ENCODE results near the gene CD44. TPM values are rescaled to one million over a fixed set of nuclear protein-coding genes. Genes with fewer than 3 reads are reported as not detected.

The CD44 gene
- total RNA-seq, 1 donor from 2014 or later, result 14.0 TPM

DNA sequence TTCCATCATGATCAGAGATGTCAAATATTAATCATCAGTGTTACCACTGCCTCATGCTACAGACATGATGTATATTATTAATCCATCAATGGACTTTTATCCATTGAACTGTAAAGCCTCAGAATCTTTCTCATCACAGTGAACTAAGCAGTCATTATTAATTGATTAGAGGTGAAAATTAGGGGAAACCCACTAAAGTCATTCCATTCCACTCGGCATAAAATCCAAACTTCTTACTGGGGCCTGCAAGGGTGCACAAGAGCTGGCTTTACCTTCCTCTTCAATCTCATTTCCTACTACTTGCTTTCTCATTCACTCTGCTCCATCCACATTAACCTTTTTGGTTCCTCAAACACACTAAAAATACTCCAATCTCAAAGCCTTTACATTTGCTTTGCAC lies 7.9 kb upstream of the CD44 start:
- no peak overlapping the region for H3K4me3 ChIP-seq

DNA sequence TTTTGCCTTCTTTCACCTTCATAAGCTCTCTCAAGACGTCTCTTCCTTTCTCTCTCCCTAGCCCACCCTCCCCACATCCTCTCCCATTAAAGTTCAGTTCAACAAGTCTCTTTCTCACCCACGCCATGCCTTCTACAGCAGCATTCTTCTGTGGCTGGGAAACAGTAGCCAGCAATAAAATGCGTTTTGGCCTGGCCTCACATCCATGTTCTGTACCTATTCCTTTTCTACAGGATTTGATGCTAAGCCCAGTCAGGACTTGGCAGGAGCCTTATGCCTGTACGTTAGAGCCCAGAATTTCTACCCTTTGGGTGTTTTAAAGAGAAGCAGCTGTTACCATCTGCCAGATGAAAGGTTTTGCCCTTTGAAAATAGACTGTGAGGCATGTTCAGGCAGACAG lies 7.1 kb upstream of the CD44 start:
- H3K27ac ChIP-seq (replicated peaks), result no peak overlapping the region
- intact Hi-C loops (cut with micrococcal nuclease), result no loop called here
- no peaks in the 10 kb centered on the region for H3K4me1 ChIP-seq
- H3K27me3 ChIP-seq (ENCODE audit: low read depth), result peaks cover 3% of the 10 kb centered on the region
- H3K9me3 ChIP-seq (replicated peaks), result no peaks in the 10 kb centered on the region
- TF ChIP-seq CTCF (IDR thresholded peaks at IDR 0.05; ENCODE audit: borderline replicate concordance), result no peak
- H3K36me3 ChIP-seq, result no peaks in the 10 kb centered on the region
- no peak overlapping the region for H3K4me3 ChIP-seq
- no peak for DNase-seq

More for the DNA sequence above, 7.9 kb upstream of the CD44 start:
- peaks cover 5% of the 10 kb centered on the region for H3K27me3 ChIP-seq (ENCODE audit: low read depth)
- H3K36me3 ChIP-seq, result no peaks in the 10 kb centered on the region
- intact Hi-C loops (cut with micrococcal nuclease), result no loop called here
- H3K27ac ChIP-seq (replicated peaks), result no peak overlapping the region
- no peaks in the 10 kb centered on the region for H3K9me3 ChIP-seq (replicated peaks)
- no peak for TF ChIP-seq CTCF (IDR thresholded peaks at IDR 0.05; ENCODE audit: borderline replicate concordance)
- H3K4me1 ChIP-seq, result no peaks in the 10 kb centered on the region
- no peak for DNase-seq

DNA sequence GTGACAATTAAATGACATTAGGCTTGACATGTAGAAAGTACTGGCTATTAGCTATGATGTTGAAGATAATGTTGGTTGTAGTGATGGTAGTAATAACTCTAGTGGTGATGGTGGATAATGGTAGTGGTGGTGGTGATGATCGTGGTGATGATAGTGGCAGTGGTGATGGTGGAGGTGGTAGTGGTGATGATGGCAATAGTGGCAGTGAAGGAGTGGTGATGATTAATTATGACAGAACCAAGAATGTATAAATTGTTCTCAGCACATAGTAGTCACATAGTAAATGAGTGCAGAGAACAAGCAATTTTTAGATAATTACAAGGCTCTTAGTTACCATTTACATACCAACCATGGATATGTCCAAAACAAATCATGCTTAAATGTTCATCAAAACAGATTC lies 5.3 kb upstream of the CD44 start:
- Histone ChIP-seq H3K4me1 (peaks cover 4% of the 10 kb centered on the region), H3K27ac (replicated peaks) (no peak overlapping the region), H3K4me3 (no peak overlapping the region), H3K36me3 (no peaks in the 10 kb centered on the region), H3K9me3 (replicated peaks) (no peaks in the 10 kb centered on the region), H3K27me3 (ENCODE audit: low read depth) (peaks cover 12% of the 10 kb centered on the region)
- TF ChIP-seq CTCF (IDR thresholded peaks at IDR 0.05; ENCODE audit: borderline replicate concordance), result no peak
- intact Hi-C loops (cut with micrococcal nuclease), result no loop called here
- no peak for DNase-seq

DNA sequence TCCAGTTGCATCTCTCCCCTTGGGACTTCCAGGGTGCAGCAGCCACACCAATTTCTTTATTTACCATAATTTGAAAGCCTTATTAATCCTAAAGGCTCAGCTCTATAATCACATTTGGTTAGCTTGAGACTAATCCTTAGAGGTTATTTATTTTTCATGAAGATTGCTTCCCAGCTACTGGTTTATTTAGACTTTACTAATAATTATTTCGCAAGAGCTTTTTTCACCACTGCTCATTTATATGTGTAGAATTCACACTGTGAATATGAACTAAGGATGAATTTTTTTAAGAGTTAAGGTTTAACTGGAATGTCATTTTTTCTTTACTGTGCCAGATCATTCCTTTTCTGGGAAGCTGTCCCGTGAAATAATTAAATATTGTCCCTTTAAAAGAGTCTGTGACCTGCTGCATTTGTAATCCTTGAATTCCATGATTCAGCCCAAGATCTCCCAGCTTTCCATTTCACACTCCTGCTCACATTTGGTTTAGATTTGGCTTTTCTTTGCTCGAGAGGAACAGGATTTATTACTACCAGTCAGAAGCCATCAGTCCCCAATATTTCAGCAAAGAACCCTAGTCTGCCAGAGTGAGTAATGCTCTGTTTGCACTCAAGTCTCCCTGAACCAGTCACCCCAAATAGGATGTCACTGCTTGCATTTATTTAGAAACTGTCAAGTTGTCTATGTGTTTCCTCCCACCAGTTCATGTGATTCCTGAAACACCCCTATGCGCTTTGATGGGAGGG lies 4.4 kb upstream of the CD44 start:
- Histone ChIP-seq H3K27me3 (ENCODE audit: low read depth) (peaks cover 18% of the 10 kb centered on the region), H3K27ac (replicated peaks) (no peak overlapping the region), H3K36me3 (no peaks in the 10 kb centered on the region), H3K4me1 (peaks cover 13% of the 10 kb centered on the region), H3K4me3 (no peak overlapping the region), H3K9me3 (replicated peaks) (no peaks in the 10 kb centered on the region)
- no peak for DNase-seq
- intact Hi-C loops (cut with micrococcal nuclease), result no loop called here
- no peak for TF ChIP-seq CTCF (IDR thresholded peaks at IDR 0.05; ENCODE audit: borderline replicate concordance)

- no peak for TF ChIP-seq CTCF (IDR thresholded peaks at IDR 0.05; ENCODE audit: borderline replicate concordance)
- H3K9me3 ChIP-seq (replicated peaks), result no peaks in the 10 kb centered on the region
- H3K27ac ChIP-seq (replicated peaks), result no peak overlapping the region
- no peak for DNase-seq
- H3K4me1 ChIP-seq, result peaks cover 19% of the 10 kb centered on the region
- no peak overlapping the region for H3K4me3 ChIP-seq
- H3K36me3 ChIP-seq, result no peaks in the 10 kb centered on the region
- H3K27me3 ChIP-seq (ENCODE audit: low read depth), result peaks cover 18% of the 10 kb centered on the region
- intact Hi-C loops (cut with micrococcal nuclease), result no loop called here
Measured at GRCh38 chr11:35135222-35135621, 3.7 kb upstream of the CD44 start.
